ENCODE measurements around the gene RWDD2A.

- no peak for TF ChIP-seq CTCF (IDR thresholded peaks at IDR 0.05)
- TF ChIP-seq POLR2A (IDR thresholded peaks at IDR 0.05), result no peak
Observed at GRCh38 chr6:83247471-83247870, 54.3 kb downstream of the RWDD2A start.

Data from body of pancreas (tissue), 4 donors.